ENCODE results near the gene M1AP.

M1AP gene

GRCh38 chr2:74540291-74540690 is 107.8 kb downstream of the M1AP start:
- no peak for DNase-seq

- no peak for DNase-seq
Measured at GRCh38 chr2:74538881-74539339, 109.2 kb downstream of the M1AP start.

- no peak for DNase-seq
Measured at GRCh38 chr2:74537140-74537539, 111.0 kb downstream of the M1AP start.

- no peak for DNase-seq
Measured at GRCh38 chr2:74536166-74536950, 111.8 kb downstream of the M1AP start.

GRCh38 chr2:74535440-74535965 is 112.6 kb downstream of the M1AP start:
- no peak for DNase-seq

- DNase-seq, result no peak
Measured at GRCh38 chr2:74534411-74534810, 113.7 kb downstream of the M1AP start.

- DNase-seq, result no peak
Measured at GRCh38 chr2:74533464-74533863, 114.7 kb downstream of the M1AP start.

- peak; percentile 78 for DNase-seq
Measured at GRCh38 chr2:74532222-74532621, 115.9 kb downstream of the M1AP start.

GRCh38 chr2:74531666-74532065 is 116.5 kb downstream of the M1AP start:
- DNase-seq, result no peak

- DNase-seq, result peak; percentile 99
Measured at GRCh38 chr2:74530239-74531187, 117.6 kb downstream of the M1AP start.

GRCh38 chr2:74529357-74530238 is 118.5 kb downstream of the M1AP start, which contains the start of the genes AUP1 and HTRA2:
AUP1 (minus strand) TSS chr2:74529706; CDS start chr2:74529629, 77 bp downstream.
HTRA2 (plus strand) TSS chr2:74529933; CDS start chr2:74530007, 74 bp downstream.
- peak; percentile 99 for DNase-seq

- no peak for DNase-seq
Measured at GRCh38 chr2:74528600-74529356, 119.4 kb downstream of the M1AP start.

- DNase-seq, result no peak
Measured at GRCh38 chr2:74527741-74528140, 120.4 kb downstream of the M1AP start.

GRCh38 chr2:74526649-74527230 is 121.4 kb downstream of the M1AP start:
- DNase-seq, result no peak

GRCh38 chr2:74525717-74526648 is 122.1 kb downstream of the M1AP start, which contains the start of gene DQX1:
DQX1 (minus strand) TSS chr2:74526231; CDS start chr2:74525729, 502 bp downstream.
- DNase-seq, result peak; percentile 67

GRCh38 chr2:74524955-74525716 is 123.0 kb downstream of the M1AP start:
- DNase-seq, result no peak

- DNase-seq, result no peak
Measured at GRCh38 chr2:74524005-74524404, 124.1 kb downstream of the M1AP start.

- DNase-seq, result no peak
Measured at GRCh38 chr2:74522516-74522915, 125.6 kb downstream of the M1AP start.

- no peak for DNase-seq
Measured at GRCh38 chr2:74516650-74517049, 131.5 kb downstream of the M1AP start.
